ES-I3 (cell line): ENCODE measurements around the gene EML4.
A peak's percentile ranks its signal among the peaks of the same experiment; 100 is the strongest.
"Not testable (repeated sequence)": the region's sequence is repeated elsewhere in the genome, so short reads cannot be mapped to it uniquely, and the experiment has no call there.

Experiments
- H3K36me3 ChIP-seq: 2 replicates; pipeline ENCODE4 v1.6.1; 2013; ENCODE audit warnings: mild to moderate bottlenecking, low read length, control low read depth, moderate library complexity; ENCODE audit not compliant: insufficient read depth
- H3K4me1 ChIP-seq: 2 replicates; pipeline ENCODE4 v1.6.1; 2013; ENCODE audit warnings: mild to moderate bottlenecking, control low read depth, low read length; ENCODE audit not compliant: insufficient read depth
- H3K9ac ChIP-seq: 2 replicates; pipeline ENCODE4 v1.6.1; 2013; ENCODE audit warnings: low read depth, mild to moderate bottlenecking, low read length, moderate library complexity
- H3K9me3 ChIP-seq: 2 replicates; pipeline ENCODE4 v1.6.1; 2013; ENCODE audit warnings: mild to moderate bottlenecking, low read length, moderate library complexity; ENCODE audit not compliant: control insufficient read depth, insufficient read depth

EML4 gene, protein sequence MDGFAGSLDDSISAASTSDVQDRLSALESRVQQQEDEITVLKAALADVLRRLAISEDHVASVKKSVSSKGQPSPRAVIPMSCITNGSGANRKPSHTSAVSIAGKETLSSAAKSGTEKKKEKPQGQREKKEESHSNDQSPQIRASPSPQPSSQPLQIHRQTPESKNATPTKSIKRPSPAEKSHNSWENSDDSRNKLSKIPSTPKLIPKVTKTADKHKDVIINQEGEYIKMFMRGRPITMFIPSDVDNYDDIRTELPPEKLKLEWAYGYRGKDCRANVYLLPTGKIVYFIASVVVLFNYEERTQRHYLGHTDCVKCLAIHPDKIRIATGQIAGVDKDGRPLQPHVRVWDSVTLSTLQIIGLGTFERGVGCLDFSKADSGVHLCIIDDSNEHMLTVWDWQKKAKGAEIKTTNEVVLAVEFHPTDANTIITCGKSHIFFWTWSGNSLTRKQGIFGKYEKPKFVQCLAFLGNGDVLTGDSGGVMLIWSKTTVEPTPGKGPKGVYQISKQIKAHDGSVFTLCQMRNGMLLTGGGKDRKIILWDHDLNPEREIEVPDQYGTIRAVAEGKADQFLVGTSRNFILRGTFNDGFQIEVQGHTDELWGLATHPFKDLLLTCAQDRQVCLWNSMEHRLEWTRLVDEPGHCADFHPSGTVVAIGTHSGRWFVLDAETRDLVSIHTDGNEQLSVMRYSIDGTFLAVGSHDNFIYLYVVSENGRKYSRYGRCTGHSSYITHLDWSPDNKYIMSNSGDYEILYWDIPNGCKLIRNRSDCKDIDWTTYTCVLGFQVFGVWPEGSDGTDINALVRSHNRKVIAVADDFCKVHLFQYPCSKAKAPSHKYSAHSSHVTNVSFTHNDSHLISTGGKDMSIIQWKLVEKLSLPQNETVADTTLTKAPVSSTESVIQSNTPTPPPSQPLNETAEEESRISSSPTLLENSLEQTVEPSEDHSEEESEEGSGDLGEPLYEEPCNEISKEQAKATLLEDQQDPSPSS

DNA sequence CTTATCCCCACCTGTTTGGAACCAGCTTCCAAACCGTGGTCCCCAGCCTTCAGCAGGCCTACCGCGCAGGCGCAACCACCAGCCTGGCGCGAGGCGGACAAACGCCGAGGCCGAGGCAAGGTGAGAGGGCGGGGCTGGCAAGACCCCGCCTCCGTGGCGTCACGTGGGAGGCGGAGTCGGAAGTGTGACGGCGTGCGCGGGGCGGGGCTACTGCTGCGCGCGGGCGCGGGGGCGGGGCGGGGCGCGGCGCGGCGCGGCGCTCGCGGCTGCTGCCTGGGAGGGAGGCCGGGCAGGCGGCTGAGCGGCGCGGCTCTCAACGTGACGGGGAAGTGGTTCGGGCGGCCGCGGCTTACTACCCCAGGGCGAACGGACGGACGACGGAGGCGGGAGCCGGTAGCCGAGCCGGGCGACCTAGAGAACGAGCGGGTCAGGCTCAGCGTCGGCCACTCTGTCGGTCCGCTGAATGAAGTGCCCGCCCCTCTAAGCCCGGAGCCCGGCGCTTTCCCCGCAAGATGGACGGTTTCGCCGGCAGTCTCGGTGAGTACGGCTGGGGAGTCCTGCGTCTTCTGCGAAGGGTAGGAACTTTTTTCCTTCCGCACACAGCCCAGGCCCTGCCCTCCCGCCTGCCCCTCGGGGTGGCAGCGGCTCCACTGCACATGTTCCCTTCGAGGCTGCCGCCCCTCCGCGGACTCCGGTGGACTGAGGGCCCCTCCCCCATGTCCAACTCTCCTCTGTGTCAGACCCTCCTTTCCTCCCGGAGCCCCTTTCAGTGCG, at the start of gene EML4:
TSS of gene EML4 (plus strand) at position 254 of the 774 bp plus-strand sequence. CDS start at position 513, 259 bp downstream.
- H3K4me1 ChIP-seq: peaks cover 17% of the 10 kb centered on the region
- H3K9ac ChIP-seq: peak within 1 kb of the TSS; percentile 87
- H3K9me3 ChIP-seq: no peaks in the 10 kb centered on the region
- no peaks in the 10 kb centered on the region for H3K36me3 ChIP-seq

DNA sequence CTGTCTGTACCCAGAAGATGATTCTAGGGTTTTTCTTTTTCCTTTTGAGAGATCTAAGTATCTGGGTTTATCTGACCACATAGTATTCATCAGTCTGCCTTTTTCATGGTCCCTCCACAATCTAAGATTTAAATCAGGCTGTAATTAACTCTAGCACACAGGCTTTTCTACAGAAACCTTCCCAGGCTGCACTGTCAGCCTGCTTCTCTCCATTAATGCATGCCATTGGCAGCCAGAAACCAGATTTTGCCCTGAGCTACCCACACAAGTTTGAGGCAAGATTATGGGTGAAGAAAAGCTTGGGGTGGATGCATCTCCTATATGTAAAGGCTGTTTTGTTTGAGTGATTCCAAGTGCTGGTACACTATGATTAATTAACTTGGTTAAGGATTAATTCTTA, 45.7 kb upstream of the EML4 start:
- Histone ChIP-seq H3K9me3 (no peaks in the 10 kb centered on the region; the same call in 1 of the 2 replicates), H3K9ac (no peak overlapping the region), H3K4me1 (peaks cover 17% of the 10 kb centered on the region), H3K36me3 (no peaks in the 10 kb centered on the region)

DNA sequence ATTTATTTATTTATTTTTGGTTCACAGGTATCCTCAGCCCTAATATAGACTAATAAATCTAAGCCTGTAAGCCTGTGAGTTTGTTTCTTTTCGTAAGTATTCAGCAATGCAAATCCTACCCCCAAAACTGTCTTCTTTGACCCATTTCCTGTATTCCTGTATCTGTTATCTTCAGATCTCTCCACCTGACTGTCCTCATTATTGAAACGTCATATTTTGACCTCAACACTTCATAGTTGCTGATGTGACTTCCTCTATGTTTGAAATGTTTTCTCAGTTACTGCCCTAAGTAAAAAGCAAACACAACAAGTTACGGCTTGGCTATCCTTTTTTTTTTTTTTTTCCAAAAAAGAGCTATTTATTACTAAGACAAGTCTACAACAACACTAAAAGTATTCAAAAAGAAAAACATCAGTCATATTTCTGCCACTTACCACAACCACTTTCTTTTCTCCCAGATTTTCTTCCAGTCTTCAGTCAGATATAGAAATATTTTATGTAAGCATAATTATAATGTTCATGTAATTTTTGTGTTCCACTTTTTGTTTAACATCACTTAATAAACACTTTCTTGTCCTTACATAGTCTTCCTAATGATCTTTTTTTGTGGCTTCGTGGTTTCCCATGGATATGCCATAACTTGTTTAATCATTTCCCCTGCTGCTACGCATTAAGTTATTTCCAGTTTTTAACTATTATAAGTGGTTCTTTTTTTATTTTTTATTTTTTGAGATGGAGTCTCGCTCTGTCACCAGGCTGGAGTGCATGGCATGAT, 45.0 kb upstream of the EML4 start:
- no peaks in the 10 kb centered on the region; the same call in 1 of the 2 replicates for H3K9me3 ChIP-seq
- H3K4me1 ChIP-seq: peaks cover 21% of the 10 kb centered on the region
- no peaks in the 10 kb centered on the region for H3K36me3 ChIP-seq
- H3K9ac ChIP-seq: no peak overlapping the region

DNA sequence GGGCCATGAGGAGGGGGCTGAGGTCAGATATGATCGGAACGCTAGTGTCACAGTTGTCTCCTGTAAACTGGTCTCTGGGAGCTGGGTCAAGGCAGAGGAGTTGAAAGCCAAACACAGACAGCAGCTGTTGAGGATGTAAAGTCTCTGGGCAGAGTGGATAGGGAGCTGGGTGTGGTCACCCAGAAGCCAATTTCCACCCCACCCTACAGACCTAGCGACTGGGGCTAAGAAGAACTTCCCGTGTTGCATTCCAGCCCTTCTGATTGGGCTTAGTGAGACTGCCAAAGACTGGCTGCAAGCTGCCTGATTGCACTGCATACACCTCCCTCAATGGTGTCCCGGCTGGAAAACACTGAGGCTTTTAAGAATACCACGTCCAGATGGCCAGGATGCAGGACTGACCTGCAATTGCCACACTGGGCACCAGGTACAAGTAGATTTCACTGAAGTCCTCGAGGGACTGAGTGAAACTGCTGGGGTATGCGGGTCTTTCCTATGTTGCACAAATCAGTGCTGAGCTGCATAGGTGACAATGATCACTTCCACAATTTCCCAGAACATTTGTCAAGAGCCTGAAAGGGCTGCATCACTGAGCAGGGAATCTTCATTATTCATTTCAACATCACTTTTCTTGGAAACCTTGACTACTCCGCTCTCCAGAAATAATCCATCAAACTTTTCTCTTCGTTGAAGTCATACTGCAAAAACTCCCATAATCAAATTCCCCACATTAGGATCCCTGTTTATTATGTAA, 43.1 kb upstream of the EML4 start:
- Histone ChIP-seq H3K9me3 (no peaks in the 10 kb centered on the region), H3K4me1 (peaks cover 21% of the 10 kb centered on the region), H3K36me3 (no peaks in the 10 kb centered on the region), H3K9ac (no peak overlapping the region)

DNA sequence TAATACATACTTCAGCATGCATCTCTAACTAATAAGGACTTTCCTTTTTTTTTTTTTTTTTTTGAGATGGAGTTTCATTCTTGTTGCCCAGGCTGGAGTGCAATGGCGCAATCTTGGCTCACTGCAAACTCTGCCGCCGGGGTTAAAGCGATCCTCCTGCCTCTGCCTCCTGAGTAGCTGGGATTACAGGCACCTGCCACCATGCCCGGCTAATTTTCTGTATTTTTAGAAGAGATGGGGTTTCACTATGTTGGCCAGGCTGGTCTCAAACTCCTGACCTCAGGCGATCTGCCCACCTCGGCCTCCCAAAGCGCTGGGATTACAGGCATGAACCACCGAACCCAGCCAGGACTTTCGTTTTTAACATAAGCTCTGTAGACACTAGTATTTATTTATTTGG, 42.3 kb upstream of the EML4 start:
- not testable (repeated sequence) for H3K9ac ChIP-seq, H3K36me3 ChIP-seq, H3K9me3 ChIP-seq
- peaks cover 21% of the 10 kb centered on the region for H3K4me1 ChIP-seq

DNA sequence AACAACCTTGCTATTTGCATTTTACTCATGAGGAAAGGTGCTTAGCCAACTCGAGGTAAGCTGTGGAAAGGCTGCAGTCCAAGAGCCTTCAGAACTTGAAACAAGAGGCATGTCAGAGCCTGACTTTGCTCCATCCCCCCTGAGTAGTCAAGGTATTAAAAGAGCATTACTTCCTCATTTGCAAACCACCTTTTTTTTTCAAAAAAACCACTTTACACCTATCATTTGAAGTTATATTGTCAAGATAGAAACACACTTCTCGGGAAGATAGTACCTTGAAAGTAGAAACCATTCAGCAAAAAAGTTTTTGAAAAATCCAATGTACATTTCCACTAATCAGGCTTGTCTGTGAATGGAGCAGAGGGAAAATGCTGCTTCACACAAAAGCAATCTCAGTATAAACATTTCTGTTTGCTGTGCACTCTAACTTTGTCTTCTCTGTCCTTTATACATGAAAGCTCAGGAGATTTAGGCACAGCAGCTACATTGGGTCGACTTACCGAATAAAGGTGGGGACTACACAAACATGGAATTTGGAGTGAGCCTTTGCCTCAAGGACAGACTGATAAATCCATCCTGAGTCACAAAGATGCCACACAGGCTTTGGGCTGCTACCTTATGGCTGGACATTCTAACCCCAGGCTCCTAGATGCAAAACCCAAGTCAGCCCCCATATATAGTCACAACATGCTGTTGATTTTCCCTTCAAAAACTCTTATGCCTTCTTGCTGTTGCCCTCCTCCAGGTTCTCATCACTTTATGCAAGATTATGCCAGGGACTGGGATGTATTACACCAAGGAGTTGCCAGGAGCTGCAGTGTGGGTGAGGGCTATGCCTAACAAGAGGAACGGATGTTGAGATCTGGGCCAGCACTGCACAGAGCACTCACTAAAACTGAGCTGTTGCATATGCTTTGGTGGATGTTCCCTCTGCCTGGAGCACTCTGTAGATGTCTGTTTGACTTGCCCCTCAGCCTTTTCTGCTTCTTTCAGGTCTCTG, 41.4 kb upstream of the EML4 start:
- H3K9me3 ChIP-seq: no peaks in the 10 kb centered on the region
- no peaks in the 10 kb centered on the region for H3K36me3 ChIP-seq
- H3K4me1 ChIP-seq: peaks cover 28% of the 10 kb centered on the region
- H3K9ac ChIP-seq: no peak overlapping the region

DNA sequence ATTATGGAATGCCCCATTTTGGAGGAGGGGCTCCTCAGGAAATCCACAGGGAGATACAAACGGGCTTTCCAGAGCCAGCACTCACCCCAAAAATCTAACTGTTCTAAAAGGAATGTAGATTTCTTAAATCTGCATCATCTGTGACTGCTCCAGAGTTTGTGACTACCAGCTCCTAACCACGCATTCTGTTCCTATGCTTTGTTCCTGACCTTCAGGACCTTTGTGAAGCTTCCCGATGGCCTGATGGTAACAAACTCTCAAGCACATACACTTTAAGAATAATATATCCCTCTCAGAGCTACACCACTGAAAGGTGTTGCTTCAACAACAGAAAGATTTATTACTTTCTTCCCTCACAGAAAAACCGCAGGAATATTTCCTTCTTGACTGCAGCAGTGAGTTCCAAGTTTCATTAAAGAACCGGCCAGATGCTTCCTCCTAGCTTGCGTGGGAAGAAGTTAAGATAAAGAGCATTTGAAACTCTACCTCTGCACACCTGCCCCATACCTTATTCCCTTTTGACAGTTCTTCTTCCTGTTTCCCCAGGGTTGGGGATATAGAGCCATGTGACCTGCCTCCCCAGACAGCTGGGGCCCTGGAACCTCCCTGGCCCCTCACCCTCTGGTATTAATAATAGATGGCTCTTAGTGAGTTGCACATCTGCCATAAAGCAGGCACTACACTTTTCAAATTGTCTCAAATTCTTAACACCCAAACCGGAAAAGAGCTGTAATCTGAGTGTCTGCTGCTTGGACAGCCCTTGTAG, 40.2 kb upstream of the EML4 start:
- Histone ChIP-seq H3K4me1 (peaks cover 39% of the 10 kb centered on the region), H3K9ac (no peak overlapping the region), H3K36me3 (no peaks in the 10 kb centered on the region), H3K9me3 (no peaks in the 10 kb centered on the region)

DNA sequence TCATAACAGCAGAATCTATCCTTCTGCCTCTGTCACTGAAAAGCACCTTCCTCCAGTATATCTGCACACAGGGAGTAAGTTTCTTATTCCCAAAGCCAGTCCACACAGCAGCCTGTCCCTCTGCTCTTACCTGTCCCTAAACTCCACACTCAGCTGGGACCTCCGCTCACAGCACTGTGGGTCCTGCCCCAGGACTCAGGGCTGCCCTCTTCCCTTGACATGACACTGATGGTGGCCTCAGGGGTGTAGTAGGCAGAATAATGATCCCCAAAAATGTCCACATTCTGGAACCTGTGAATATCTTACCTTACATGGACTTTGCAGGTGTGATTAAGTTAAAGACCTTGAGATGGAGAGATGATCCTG, 39.7 kb upstream of the EML4 start:
- H3K4me1 ChIP-seq: peaks cover 39% of the 10 kb centered on the region
- no peaks in the 10 kb centered on the region for H3K36me3 ChIP-seq
- H3K9me3 ChIP-seq: no peaks in the 10 kb centered on the region
- no peak overlapping the region for H3K9ac ChIP-seq

DNA sequence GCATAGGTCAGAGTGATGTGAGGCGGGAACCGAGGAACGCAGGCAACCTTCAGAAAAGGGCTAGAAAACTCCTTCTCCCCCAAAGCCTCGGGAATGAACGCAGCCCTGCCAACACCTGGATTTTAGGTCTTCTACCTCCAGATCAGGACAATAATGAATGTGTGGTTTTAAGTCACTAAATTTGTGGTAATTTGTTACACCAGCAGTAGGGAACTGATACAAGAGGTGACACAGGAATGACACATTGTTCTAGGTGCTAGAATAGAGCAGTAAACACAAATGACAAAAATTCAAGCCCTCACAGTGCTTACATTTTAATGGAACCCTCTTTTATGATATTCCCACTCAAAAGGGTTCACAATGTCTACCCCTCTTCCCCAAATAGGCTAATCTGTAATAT, 39.2 kb upstream of the EML4 start:
- H3K9ac ChIP-seq: no peak overlapping the region
- no peaks in the 10 kb centered on the region for H3K9me3 ChIP-seq

DNA sequence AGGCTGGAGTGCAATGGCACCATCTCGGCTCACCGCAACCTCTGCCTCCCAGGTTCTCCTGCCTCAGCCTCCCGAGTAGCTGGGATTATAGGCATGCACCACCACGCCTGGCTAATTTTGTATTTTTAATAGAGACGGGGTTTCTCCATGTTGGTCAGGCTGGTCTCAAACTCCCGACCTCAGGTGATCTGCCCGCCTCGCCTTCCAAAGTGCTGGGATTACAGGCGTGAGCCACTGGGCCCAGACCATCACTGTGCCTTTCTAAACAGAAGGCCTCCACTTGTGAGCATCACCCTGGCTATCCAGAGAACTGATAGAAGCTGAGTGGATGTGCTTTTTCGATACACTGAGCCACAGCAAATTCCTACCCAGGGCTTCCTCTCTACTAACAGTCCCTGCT, 38.3 kb upstream of the EML4 start:
- H3K36me3 ChIP-seq, H3K9ac ChIP-seq, H3K9me3 ChIP-seq: not testable (repeated sequence)
- peaks cover 35% of the 10 kb centered on the region for H3K4me1 ChIP-seq

More for the DNA sequence above, 39.2 kb upstream of the EML4 start:
- H3K4me1 ChIP-seq: peaks cover 39% of the 10 kb centered on the region
- no peaks in the 10 kb centered on the region for H3K36me3 ChIP-seq

DNA sequence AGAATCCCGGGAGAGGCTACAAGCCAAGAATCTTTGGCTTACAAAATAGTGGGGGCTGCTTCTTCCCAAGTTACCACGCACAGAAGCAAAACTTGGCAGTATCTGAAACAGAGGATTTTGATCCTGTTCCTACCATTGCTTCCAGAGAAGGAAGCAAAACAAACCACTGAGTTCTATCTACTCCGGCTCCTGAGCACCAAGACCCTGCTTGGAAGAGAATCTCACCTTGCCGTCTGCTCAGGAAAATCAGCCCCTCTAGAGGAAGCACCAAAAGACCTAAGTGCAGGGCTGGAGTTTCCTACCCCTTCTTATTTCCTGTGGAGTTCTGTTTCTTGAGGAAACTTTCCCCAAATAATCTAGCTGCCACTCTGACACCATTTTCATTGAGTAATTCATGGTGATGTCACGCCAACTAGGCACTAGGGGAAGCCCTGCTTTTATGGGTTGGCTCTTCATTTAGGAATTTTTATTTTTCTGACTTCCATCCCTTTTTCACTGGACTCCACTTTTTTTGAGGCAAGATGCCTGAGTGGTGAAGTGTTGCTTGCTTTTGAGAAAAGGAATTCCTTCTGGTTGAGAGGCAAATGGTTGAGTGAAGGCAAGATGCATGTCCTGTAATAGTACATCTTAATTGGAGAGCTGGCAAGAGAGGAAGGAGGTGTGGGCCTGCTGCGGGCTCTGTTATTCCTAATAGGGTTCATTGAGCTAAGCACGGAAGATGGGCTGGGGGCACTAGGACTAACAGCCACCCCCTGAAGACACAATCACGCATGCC, 36.8 kb upstream of the EML4 start:
- H3K36me3 ChIP-seq: no peaks in the 10 kb centered on the region
- H3K9me3 ChIP-seq: no peaks in the 10 kb centered on the region
- H3K4me1 ChIP-seq: peaks cover 32% of the 10 kb centered on the region
- 0 out of 2 replicates have a peak overlapping the region, but pooled peaks have one; percentile 32 for H3K9ac ChIP-seq
